DND-41 (cell line): ENCODE data around the gene LEPR.

Experiments used
- ATAC-seq: fragments of 200-7000 bp; cut with Tn5 transposase; 3 replicates; pipeline ENCODE4 v1.9.1; 2021; ENCODE audit warnings: low read depth; ENCODE audit not compliant: insufficient read depth
- DNase-seq: peaks from one replicate; pipeline ENCODE4 v3.0.0-alpha.2; 2020
- H2AFZ ChIP-seq: 2 replicates; pipeline ENCODE4 v1.6.0; 2012; ENCODE audit warnings: low read depth, low read length
- H3K27ac ChIP-seq: 2 replicates; pipeline ENCODE4 v1.5.1; 2012; ENCODE audit warnings: low read length, inconsistent platforms
- H3K27me3 ChIP-seq: fragments of 200-600 bp; sonication (generic); 2 replicates; pipeline ENCODE4 v1.6.0; 2012; ENCODE audit warnings: low read length, mild to moderate bottlenecking, inconsistent platforms; ENCODE audit not compliant: insufficient read depth, poor library complexity
- H3K36me3 ChIP-seq: 2 replicates; pipeline ENCODE4 v1.5.1; 2012; ENCODE audit warnings: low read length, inconsistent platforms; ENCODE audit not compliant: insufficient read depth
- H3K4me1 ChIP-seq: 2 replicates; pipeline ENCODE4 v1.5.1; 2012; ENCODE audit warnings: mild to moderate bottlenecking, low read length; ENCODE audit not compliant: insufficient read depth
- H3K4me2 ChIP-seq: 2 replicates; pipeline ENCODE4 v1.6.0; 2012; ENCODE audit warnings: mild to moderate bottlenecking, moderate library complexity, low read length, inconsistent platforms; ENCODE audit not compliant: insufficient read depth
- H3K4me3 ChIP-seq, 2 experiments: fragments of 200-600 bp in 1 of 2; shearing (Covaris generic) in 1 of 2; 2 replicates each; pipeline ENCODE4 v1.5.1; 2012 to 2016; ENCODE audit warnings: inconsistent platforms in 2 of 2, low read length in 2 of 2, mild to moderate bottlenecking in 2 of 2, low read depth in 1 of 2, moderate library complexity in 1 of 2
- H3K79me2 ChIP-seq: 2 replicates; pipeline ENCODE4 v1.6.0; 2012; ENCODE audit warnings: low read length, inconsistent platforms; ENCODE audit not compliant: insufficient read depth
- H3K9ac ChIP-seq: 2 replicates; pipeline ENCODE4 v1.6.0; 2012; ENCODE audit warnings: low read depth, mild to moderate bottlenecking, inconsistent platforms, low read length, moderate library complexity
- H3K9me3 ChIP-seq: 2 replicates; pipeline ENCODE4 v1.5.1; 2012; ENCODE audit warnings: low read length, moderate library complexity, mild to moderate bottlenecking, inconsistent platforms; ENCODE audit not compliant: insufficient read depth, severe bottlenecking
- H4K20me1 ChIP-seq: 2 replicates; pipeline ENCODE4 v1.6.0; 2012; ENCODE audit warnings: low read length; ENCODE audit not compliant: insufficient read depth
- CTCF ChIP-seq: IDR thresholded peaks from 2 replicates; pipeline ENCODE4 v1.5.1; 2012; ENCODE audit warnings: borderline replicate concordance, low read length, moderate library complexity, mild to moderate bottlenecking; ENCODE audit not compliant: poor library complexity, severe bottlenecking; ENCODE audit errors: extremely low read depth
- EZH2 ChIP-seq: IDR thresholded peaks from 3 replicates; pipeline ENCODE4 v1.6.1; 2012; ENCODE audit warnings: borderline replicate concordance, low read depth, mild to moderate bottlenecking, moderate library complexity, low read length, inconsistent platforms; ENCODE audit not compliant: severe bottlenecking

The LEPR gene

GRCh38 chr1:65420590-65421350 is at the start of gene LEPR, which contains the start of gene LEPROT:
TSS of gene LEPR (plus strand) at chr1:65420668. CDS start at chr1:65565566, 144,898 bp downstream.
TSS of gene LEPROT (plus strand) at chr1:65420668. CDS start at chr1:65420725, 57 bp downstream.
- no peak for TF ChIP-seq CTCF
- no peak for TF ChIP-seq EZH2
- peak within 1 kb of the TSS; percentile 81 for H3K27ac ChIP-seq
- H3K9ac ChIP-seq, result peak within 1 kb of the TSS; percentile 73
- no peaks in the 10 kb centered on the region for H3K27me3 ChIP-seq
- peaks cover 29% of the 10 kb centered on the region for H3K4me1 ChIP-seq
- peak within 1 kb of the TSS; percentile 95 for H3K4me2 ChIP-seq
- peak within 1 kb of the TSS; percentile 81 to 83 for H3K4me3 ChIP-seq
- peaks cover 10% of the 10 kb centered on the region for H3K36me3 ChIP-seq
- peak; percentile 70 for ATAC-seq
- peaks cover 21% of the 10 kb centered on the region for H3K79me2 ChIP-seq
- no peaks in the 10 kb centered on the region for H4K20me1 ChIP-seq
- no peaks in the 10 kb centered on the region for H3K9me3 ChIP-seq
- peak within 1 kb of the TSS; percentile 97 for H2AFZ ChIP-seq
- DNase-seq, result peak; percentile 6

- no peak overlapping the region for H3K4me2 ChIP-seq
- H3K9ac ChIP-seq, result no peak overlapping the region
- H3K79me2 ChIP-seq, result no peaks in the 10 kb centered on the region
- H2AFZ ChIP-seq, result no peak overlapping the region
- no peaks in the 10 kb centered on the region for H3K9me3 ChIP-seq
- no peak overlapping the region for H3K4me3 ChIP-seq
- H3K27ac ChIP-seq, result no peak overlapping the region
- no peaks in the 10 kb centered on the region for H3K36me3 ChIP-seq
- no peaks in the 10 kb centered on the region for H4K20me1 ChIP-seq
- DNase-seq, result no peak
- ATAC-seq, result no peak
- H3K27me3 ChIP-seq, result no peaks in the 10 kb centered on the region
- TF ChIP-seq EZH2, result no peak
- TF ChIP-seq CTCF, result no peak
- H3K4me1 ChIP-seq, result no peaks in the 10 kb centered on the region
Observed at GRCh38 chr1:65371544-65371943, 48.9 kb upstream of the LEPR start.

GRCh38 chr1:65372557-65372956 is 47.9 kb upstream of the LEPR start:
- Histone ChIP-seq H3K27ac (no peak overlapping the region), H3K9me3 (no peaks in the 10 kb centered on the region), H2AFZ (no peak overlapping the region), H3K79me2 (no peaks in the 10 kb centered on the region), H3K4me2 (no peak overlapping the region), H3K4me3 (no peak overlapping the region), H3K4me1 (no peaks in the 10 kb centered on the region), H3K36me3 (no peaks in the 10 kb centered on the region), H3K27me3 (no peaks in the 10 kb centered on the region), H3K9ac (no peak overlapping the region), H4K20me1 (no peaks in the 10 kb centered on the region)
- DNase-seq, result no peak
- ATAC-seq, result no peak
- no peak for TF ChIP-seq EZH2
- no peak for TF ChIP-seq CTCF
